GM19099 (cell line): ENCODE results near the gene COL4A1.

Experiments
- POLR2A ChIP-seq: IDR thresholded peaks from 3 replicates; pipeline ENCODE4 v1.6.1; 2011; ENCODE audit warnings: low read depth; ENCODE audit not compliant: insufficient read length; ENCODE audit errors: extremely low read depth

The COL4A1 gene

DNA sequence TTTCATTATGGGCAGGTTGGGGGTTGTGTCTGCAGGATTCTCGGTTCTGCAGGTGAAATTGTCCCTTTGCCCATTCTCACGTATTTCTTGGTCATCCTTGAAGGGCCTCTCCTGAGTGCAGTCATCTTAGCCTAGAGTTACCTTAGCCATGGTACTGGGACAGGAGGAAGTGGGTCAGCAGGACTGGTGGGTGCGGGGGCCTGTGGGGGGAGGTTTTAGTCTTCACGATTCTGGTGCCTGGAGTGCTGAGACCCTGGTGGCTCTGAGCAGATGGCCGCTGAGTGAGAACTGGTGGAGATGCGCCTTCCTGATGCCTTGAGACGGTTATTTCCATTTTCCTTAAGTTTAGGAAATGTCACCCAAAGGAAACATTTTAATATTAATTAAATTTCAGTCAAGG is 12.0 kb upstream of the COL4A1 start:
- no peak for TF ChIP-seq POLR2A

DNA sequence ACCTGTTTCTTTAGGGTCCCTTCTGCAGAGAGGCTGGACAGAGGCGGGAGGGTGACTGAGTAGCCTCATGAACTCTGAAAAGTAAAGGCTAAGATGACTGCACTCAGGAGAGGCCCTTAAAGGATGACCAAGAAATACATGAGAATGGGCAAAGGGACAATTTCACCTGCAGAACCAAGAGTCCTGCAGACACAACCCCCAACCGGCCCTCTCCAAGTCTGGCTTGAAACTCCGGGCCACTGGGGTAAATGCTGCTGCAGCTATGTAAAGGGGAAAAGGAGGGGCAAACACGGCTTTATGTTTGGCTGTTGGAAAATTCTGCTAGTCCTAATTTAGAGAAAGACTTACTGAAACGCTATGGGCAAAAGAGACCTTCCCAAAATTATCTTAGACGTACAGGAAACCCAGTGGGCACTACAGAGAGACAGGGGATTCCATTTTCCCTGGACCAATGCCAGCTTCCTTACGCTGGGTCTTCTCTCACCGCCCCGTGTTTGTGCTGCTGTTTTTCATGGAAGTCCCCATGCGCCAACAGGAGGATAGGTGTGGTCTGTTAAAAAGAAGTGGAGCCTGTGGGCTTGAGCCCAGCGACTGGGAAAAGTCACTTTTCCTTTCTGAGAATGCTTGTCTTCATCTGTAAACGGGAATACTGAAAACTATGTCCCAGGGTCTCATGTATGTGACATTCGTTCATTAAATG is 10.7 kb upstream of the COL4A1 start:
- TF ChIP-seq POLR2A = no peak

DNA sequence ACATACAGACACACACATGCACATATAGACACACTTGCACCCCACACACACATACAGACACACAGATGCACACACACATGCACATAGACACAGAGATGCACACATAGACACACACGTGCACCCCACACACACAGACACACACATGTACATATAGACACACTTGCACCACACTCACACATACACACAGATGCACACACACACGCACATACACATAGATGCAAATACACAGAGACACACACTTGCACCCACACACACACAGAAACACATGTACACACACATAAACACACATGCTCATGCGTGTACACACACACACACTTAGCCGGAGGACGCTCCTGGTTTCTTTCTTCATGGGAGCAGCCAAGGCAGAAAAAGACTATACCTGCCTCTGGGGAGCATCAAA is 10.1 kb upstream of the COL4A1 start:
- no peak for TF ChIP-seq POLR2A

DNA sequence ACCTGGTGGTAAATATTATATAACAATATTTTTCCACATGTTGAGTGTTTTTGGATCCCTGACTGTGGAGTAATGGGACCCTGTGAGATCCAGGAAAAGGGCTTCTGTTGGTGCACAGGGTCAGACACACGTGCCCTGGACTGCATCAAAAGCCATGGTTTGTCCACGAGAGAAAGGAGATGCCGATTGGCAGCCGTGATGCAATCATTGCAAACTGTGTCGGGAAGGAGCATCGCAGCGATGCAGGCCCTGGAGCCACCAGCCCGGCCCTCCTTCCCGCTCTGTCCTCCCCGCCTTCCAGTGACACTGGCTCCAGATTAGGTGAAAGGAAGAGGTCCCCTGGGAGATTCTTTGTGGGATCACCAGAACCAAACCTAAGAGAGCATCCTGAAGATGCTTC is 9.2 kb upstream of the COL4A1 start:
- no peak for TF ChIP-seq POLR2A

DNA sequence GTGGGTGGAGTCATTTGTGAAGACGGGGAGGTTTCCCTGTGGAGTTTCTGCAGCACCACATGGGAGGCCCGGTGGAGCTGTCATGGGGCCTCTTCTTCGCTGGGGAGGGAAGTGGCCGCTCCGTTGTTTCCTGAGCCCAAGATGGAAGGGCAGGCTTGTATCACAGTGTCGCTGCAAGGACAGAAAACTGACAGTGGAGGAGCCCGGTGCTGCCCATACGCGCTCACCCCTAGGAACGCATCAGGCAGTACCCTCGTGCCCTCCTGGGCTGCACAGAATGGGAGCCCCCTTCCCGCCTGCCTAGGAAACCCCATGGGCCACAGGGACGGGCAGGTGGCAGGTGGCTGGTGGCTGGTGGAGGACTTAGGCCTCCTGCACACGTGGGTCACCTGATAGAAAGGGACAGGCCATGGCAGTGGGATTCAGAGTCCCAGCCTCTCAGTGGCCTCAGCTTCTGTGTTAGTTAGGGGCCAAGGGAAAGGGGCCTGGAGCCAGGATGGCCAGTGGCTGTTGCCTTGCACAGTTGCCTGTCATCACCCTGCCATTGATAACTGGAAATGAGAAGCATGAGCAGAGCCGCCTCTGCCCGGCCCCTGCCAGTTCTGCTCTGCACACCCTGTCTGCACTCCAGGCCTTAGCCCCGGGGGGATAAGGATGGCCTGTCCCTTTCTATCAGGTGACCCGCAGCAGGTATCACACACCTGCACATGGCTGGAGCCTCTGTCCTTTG is 7.7 kb upstream of the COL4A1 start:
- no peak for TF ChIP-seq POLR2A

DNA sequence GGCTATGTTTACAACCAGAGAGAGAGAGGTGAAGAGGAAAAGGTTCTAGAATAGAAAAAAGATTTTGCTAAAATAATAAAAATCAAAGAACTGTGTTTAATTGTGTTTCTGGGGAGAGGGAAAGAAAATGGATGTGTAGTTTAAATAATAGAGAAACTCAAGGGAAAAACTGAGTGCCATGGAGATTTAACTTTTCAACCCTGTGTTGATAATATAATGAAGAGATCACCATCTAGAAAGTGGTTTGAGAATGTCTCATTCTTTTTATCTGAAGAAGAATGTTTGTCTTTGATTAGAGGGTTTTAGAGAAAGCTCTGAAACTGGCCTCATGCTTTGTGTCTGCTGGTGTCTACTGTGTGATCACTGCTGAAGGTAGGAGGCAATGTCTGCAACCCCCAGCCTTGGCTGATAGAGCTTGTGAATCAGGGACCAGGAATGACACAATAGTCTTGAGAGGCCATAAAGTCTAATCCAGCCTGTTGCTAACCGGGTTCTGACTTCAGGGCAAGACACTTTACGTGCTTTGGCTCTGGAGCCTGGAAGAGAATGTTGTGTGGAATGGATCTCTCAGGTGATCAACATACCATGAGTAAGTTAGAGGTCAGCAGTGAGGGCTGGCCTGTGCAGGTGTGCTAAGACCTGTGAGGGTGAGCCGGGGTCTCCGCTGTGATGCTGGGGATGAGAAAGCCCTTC is 5.5 kb upstream of the COL4A1 start:
- no peak for TF ChIP-seq POLR2A

DNA sequence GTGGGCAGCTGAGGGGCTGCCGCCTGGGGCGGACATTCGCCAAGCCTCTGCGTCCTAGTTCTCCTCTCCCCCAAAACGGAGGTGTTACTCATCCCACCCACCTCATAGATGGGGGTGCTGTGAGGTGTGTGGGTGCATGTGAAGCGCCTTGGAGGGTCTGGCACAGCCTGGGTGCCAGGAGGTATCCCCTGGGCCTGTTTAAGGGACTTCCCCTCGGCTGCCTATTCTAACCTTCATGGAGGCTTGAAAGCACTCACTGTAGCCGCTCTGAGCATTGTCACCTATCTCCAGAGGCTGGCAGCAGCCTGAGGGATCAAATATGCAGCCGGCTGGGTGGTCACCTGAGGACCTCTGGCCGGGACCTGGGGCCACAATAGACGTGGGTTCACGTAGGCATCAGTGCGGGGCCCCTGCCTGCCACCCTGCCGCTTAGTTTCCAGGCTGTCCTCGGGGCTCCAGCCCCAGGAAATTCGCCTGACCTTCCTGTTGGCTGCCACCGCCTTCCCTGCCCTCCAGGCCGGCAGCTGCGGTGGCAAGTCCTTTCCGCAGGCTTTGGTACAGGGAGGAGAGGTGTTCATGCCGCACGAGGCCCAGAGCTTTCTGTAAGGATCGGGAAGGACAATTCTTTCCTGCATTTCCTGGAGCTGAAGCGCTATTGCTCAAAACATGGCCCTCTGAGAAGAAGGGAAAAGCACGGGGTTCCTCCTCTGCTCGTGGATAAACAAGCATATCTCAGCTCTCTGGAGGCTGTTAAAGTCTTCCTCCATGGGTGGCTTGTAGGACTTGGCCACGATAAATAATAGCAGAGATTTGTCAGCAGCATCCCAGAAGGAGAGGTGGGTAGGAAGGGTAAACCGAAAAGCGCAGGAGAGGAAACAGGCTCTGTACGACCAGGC is 4.7 kb upstream of the COL4A1 start:
- TF ChIP-seq POLR2A = no peak

DNA sequence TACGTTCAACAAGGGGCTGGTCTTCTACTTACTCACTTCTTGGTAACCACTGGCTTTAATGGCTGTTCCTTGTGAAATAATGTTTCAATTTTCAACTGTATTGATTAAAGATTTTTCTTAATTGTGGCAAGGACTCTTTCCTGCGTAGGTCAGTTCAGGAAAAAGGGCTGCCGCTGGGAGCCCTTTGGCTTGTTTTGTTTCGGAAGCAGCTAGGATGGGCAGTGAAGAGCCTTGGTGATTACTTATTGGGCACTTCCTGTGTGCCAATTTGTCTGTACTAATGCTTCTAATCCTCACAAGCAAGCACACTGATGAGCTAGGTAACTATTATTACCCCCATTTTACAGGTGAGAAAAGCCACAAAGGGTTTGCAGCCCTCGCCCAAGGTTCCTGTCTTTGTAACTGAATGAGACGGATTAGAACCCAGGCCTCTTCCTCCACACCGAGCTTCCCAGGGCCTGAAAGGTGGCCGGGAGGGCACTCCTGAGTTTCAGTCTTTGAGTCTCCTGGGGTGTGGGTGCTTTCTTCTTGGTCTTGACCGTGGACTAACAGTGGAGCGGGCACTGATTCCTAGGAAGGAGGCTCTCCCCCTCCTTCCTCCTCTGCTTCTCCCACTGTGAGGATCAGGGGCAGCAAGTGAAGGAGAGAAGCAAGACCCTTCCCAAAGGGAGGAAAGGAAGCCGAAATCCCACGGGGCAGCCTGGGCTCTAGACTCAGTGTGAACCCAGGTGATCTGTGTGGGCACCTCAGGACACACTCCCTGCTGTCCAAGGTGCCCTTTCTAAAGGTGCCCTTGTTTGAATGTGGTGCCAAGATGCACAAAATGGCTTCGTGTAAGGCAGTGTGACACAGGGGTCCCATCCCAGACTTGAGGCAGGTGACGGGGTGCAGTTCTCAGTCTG is 3.8 kb upstream of the COL4A1 start:
- TF ChIP-seq POLR2A = no peak

DNA sequence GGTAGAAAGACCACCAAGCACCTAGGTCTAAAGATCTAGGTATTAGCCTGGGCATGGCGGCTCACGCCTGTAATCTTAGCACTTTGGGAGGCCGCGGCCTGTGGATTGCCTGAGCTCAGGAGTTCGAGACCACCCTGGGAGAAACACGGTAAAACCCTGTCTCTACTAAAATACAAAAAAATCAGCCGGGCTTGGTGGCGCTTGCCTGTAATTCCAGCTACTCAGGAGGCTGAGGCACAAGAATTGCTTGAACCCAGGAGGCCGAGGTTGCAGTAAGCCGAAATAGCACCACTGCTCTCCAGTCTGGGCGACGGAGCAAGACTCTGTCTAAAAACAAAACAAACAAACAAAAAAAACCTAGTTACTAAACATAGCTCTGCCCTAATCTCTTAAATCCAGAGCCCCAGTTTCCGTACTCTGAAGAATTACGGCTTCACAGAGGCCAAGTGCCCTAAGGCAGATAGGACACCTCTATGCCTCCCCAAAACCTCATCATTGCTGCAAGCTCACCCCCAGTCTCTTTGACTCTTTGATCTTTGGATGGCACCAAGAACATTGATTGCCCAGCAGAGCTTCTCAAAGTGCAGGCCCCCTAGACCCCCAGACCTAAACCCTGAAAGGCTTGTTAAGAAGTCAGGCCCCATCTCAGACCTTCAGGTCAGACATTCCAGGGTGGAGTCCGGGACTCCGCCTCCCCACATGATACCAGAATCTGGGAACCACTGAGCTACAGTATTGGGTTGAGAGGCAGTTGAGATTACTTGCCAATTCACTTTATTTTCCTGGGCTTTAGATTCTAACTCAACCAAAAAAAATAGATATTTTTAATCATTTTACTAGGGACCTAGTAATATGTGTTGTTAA is 2.9 kb upstream of the COL4A1 start:
- no peak for TF ChIP-seq POLR2A

DNA sequence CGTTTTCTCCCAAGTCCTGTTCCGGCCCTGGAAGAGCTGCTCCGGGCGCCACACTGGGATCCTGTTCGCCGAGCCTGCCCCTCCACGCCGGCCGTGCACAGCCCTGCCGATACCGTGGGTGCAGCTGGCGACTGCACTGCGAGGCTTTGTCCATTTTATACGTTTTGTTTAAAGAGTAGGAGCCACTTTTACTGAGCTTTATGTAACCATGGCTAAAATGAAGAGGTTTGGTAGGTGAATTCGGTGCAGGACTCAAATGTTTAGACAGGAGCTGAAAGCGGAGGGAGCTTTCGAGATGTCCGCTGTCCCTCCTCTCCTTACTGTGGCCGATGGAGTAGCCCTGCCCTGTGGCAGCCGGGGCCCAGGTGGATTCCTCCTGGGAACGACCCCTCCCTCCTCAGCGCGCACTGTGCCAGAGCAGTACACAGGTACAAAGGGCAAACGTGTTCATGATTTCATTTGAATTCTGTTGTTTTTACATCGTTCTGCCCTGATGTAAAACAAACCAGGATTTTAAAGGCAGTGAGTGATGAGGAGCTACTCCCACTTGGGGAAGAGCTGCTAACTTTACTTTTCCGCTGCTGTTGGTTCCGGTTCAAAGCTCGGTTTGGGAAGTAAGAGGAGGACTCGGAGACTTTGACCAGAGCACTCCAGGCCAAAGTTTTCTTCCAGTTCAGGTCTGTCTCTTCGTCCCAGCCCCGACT is 1.9 kb upstream of the COL4A1 start:
- no peak for TF ChIP-seq POLR2A

DNA sequence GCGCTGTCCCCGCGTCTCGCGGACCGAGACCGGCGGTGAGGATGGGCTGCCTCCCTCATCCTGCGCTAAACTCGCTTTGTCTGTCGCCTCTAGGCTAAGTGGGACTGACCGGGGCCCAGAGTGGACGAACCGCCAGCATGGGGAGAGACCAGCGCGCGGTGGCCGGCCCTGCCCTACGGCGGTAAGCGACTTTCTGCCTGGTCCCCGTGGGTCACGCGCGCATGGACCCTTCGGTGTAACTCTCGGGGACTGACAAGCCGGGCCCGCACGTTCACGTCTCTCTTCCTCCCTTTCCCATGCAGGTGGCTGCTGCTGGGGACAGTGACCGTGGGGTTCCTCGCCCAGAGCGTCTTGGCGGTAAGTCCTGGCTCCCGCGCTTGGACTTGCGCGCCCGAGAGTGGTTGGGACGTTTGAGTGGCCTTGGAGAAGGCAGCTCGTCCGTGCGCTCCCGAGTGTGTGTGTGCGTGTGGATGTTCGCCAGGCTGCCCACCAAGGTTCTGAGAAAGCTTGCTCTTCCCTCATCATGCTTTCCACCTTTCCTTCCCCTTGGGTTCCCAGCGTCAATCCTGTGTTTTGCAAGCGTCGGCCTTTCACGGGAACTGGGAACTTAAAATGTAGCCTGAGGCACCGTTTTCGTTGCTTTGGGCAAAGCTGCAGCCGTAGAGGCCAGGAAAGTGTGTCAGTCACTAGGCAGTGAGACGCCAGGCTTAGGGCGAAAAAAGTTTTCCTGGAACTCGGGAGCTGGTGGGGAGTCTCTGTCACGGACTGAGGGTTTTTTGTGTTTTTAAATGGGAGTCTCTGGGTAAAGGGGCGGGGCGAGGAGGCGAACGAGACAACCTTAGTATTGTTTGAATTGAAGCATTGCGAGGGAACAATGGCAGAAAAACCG is 1.1 kb upstream of the COL4A1 start:
- no peak for TF ChIP-seq POLR2A

DNA sequence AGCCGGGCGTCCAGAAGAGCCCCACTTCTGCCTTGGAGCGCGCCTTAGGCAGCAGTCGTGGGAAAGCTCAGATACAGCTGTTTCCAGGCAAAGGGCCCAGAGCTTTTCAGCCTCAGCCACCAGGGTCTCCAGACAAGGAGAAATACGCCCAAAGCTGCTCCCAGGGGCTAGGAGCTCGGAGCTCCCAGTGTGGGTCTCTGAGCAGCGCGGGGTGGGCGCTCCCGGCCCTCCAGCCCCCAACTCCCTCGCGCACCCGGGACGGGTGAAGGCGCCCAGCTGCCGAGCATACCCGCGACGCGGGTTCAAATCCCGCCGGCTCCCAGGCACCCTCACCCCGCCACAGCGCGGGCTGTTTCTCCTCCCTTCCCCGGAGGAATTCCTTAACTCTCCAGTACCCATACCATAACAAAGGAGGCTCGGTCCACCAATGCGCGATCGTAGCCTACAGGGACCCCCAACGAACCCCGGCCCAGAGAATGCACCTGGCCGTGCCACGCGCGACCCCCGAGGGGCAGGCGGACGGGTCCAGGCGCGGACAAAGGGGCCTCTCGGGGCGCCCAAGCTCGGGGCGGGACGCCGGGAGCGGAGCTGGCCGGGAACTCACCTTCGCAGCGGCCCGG is 507 bp downstream of the COL4A1 start:
- TF ChIP-seq POLR2A = no peak

DNA sequence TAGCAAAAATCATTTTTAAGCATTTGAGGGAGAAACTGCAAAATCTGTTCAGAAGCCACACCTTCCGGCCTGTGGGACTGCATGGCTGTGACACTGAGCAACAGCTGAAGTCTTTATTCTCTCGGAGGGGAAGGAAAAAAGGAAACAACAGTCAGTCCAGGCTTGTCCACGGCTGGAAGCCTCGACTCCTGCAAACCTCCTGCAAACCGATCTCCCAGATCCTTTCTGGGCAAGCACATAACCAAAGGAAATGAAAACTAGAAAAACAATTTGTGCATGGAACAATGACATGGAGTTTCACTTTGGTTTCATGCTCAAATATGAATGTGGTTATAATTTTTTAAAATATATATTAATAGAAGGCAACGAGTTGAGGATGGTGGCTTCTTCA is 1.0 kb downstream of the COL4A1 start:
- no peak for TF ChIP-seq POLR2A
